WERI-Rb-1 (cell line): ENCODE results near the gene LARGE1.

Source experiments
- DNase-seq: peaks from one replicate; pipeline ENCODE4 v3.0.0-alpha.2; 2020
- H3K27ac ChIP-seq: fragments of 250-450 bp; sonication (Bioruptor Pico); 2 replicates; pipeline ENCODE4 v1.5.1; 2020; ENCODE audit warnings: mild to moderate bottlenecking, moderate library complexity
- H3K27me3 ChIP-seq: fragments of 250-450 bp; sonication (Bioruptor Pico); 2 replicates; pipeline ENCODE4 v1.5.1; 2021; ENCODE audit warnings: mild to moderate bottlenecking, low read depth, moderate library complexity; ENCODE audit not compliant: insufficient read depth, severe bottlenecking
- H3K36me3 ChIP-seq: fragments of 250-450 bp; sonication (Bioruptor Pico); 2 replicates; pipeline ENCODE4 v1.5.1; 2020; ENCODE audit warnings: mild to moderate bottlenecking, moderate library complexity
- H3K4me3 ChIP-seq: 2 replicates; pipeline ENCODE4 v1.5.1; 2011; ENCODE audit warnings: low read depth, mild to moderate bottlenecking, control low read depth, low read length
- H3K9me3 ChIP-seq: fragments of 250-450 bp; sonication (Bioruptor Pico); 2 replicates; pipeline ENCODE4 v1.5.1; 2021; ENCODE audit warnings: mild to moderate bottlenecking, moderate library complexity; ENCODE audit not compliant: severe bottlenecking
- TF ChIP-seq, protein P1 (sequence below): IDR thresholded peaks from 2 replicates; pipeline ENCODE4 v1.5.1; 2011; ENCODE audit warnings: low read depth, mild to moderate bottlenecking, control low read depth, inconsistent platforms, low read length

Gene LARGE1

DNA sequence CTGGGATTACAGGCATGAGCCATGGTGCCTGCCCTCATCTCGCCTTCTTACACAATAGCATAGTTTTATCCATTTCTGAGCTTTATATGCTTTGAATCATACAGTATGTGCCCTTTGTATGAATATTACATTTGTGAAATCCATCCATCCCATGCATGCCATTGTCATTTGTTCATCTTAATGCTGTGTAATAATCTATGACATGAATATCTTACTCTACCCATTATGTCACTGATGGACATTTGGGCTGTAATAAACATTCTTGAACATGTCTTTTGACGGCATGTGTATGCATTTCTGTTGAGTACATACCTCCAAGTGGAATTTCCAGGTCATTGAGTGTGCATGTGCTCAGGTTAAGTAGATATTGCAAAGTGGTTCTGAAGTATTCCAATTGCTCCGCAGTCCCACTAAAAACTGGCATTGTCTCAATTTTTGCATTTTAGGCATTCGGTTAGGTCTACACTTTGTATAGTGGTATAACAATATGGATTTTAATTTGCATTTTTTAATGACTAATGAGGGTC lies 522.8 kb downstream of the LARGE1 start:
- Histone ChIP-seq H3K9me3 (no peaks in the 10 kb centered on the region), H3K36me3 (no peaks in the 10 kb centered on the region), H3K27me3 (no peaks in the 10 kb centered on the region), H3K27ac (no peak overlapping the region), H3K4me3 (no peak overlapping the region)
- no peak for DNase-seq
- TF ChIP-seq, protein P1, sequence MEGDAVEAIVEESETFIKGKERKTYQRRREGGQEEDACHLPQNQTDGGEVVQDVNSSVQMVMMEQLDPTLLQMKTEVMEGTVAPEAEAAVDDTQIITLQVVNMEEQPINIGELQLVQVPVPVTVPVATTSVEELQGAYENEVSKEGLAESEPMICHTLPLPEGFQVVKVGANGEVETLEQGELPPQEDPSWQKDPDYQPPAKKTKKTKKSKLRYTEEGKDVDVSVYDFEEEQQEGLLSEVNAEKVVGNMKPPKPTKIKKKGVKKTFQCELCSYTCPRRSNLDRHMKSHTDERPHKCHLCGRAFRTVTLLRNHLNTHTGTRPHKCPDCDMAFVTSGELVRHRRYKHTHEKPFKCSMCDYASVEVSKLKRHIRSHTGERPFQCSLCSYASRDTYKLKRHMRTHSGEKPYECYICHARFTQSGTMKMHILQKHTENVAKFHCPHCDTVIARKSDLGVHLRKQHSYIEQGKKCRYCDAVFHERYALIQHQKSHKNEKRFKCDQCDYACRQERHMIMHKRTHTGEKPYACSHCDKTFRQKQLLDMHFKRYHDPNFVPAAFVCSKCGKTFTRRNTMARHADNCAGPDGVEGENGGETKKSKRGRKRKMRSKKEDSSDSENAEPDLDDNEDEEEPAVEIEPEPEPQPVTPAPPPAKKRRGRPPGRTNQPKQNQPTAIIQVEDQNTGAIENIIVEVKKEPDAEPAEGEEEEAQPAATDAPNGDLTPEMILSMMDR: no peak

DNA sequence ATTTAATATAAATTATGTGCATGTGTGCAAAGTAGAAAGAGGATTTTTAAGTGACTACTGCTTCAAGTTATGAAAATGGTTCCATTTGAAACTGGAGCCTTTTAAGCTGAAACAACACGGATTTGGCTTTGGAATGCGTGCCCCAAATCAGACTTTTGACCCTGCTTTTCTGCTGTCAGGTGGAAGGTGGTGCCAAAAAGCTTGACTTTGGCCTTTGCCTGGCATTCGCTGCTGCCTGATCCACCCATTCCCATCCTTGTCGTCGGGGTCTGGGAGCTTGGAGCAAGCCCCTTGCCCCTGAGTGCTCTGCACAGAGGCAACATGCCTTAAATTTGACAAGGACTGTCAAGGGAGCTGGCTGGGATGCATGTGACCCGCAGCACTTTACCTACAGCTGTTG lies 526.8 kb downstream of the LARGE1 start:
- Histone ChIP-seq H3K36me3 (no peaks in the 10 kb centered on the region), H3K27me3 (no peaks in the 10 kb centered on the region), H3K4me3 (no peak overlapping the region), H3K9me3 (no peaks in the 10 kb centered on the region), H3K27ac (no peak overlapping the region)
- TF ChIP-seq, protein P1: no peak
- no peak for DNase-seq

DNA sequence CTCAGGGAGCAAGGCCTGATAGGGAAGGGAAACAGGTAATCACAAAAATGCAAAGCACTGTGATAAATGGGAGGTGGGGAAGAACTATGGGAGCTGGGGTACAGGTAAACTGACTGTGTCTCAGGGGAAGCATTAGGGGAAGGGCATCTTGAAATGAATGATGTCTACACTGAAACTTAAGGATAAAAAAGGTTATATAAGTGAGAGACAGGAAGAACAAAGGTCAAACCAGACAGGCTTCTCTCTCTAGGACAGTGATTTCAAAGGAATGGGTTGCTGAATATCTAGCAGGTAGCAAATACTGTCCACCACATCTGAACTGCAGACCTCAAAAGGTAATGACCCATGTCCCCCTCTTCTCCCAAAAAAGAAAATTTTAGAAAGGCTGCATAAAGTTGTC lies 529.0 kb downstream of the LARGE1 start:
- no peak overlapping the region for H3K4me3 ChIP-seq
- no peak for DNase-seq
- TF ChIP-seq, protein P1: no peak

DNA sequence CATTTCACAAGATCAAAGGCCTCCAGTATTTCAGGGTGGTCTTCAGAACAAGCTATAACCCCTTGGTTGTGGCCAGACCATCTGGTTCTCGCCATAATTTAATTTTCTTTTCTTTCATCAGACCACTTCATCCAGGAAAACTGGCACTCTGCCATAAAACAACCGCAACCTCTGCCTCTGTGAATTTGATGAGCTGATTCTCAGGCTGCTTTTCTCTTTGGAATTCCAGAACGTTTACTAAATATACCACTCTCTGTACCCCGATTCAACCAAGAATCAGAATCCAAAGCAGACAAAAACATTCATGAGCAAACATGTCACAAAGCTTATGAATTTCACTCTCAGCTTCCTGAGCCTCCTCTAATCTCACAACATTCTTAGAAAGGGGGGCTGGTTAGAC lies 530.3 kb downstream of the LARGE1 start:
- Histone ChIP-seq H3K4me3 (no peak overlapping the region), H3K9me3 (no peaks in the 10 kb centered on the region), H3K27ac (no peak overlapping the region), H3K27me3 (no peaks in the 10 kb centered on the region), H3K36me3 (no peaks in the 10 kb centered on the region)
- DNase-seq: no peak
- TF ChIP-seq, protein P1: no peak

More for the DNA sequence above, 529.0 kb downstream of the LARGE1 start:
- Histone ChIP-seq H3K36me3 (no peaks in the 10 kb centered on the region), H3K27me3 (no peaks in the 10 kb centered on the region), H3K9me3 (no peaks in the 10 kb centered on the region), H3K27ac (no peak overlapping the region)

DNA sequence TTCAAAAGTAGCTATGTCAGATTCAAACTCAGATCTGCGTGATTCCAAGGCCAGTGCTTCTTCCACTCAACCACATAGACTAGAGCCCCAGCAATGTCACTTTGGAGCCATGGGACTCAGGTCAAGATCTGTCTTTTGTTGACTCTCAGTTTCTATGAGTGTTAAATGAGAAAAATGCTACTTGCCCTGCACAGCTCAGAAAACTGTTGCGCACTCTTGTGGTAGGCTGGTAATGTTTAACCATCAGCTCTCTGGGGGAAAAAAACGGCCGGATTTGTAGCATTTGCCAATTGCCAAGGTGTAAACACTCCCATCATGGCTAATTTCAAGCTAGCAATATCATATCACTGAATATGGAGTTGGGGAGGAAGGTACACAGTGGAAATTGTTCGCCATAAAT lies 534.0 kb downstream of the LARGE1 start:
- DNase-seq: no peak
- TF ChIP-seq, protein P1: no peak
- no peaks in the 10 kb centered on the region for H3K27me3 ChIP-seq
- no peaks in the 10 kb centered on the region for H3K9me3 ChIP-seq
- H3K4me3 ChIP-seq: no peak overlapping the region
- no peaks in the 10 kb centered on the region for H3K36me3 ChIP-seq
- no peak overlapping the region for H3K27ac ChIP-seq

DNA sequence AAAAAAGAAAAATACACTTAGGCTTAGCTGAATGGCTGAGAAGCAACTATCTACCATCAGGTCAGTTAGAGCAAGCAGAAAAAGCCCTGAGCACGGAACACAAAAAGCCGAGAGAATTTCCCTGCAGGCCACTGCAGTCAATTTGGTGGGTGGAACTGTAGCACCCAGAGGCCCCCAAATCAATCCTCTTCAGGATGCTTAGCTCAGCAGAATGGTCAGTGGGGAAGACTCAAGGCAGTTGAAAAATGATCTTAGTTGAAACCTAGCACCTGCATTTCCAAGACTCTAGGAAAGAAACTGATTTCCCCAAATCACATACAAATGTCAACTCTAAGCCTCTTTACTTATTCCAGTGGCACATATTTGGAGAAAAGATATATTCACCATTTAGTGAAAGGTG lies 534.7 kb downstream of the LARGE1 start:
- DNase-seq: no peak
- no peak overlapping the region for H3K4me3 ChIP-seq
- no peak overlapping the region for H3K27ac ChIP-seq
- H3K27me3 ChIP-seq: no peaks in the 10 kb centered on the region
- H3K36me3 ChIP-seq: no peaks in the 10 kb centered on the region
- no peaks in the 10 kb centered on the region for H3K9me3 ChIP-seq
- TF ChIP-seq, protein P1: no peak
